Measurements from ENCODE around the gene SDHAF3. TPM values are rescaled to one million over a fixed set of nuclear protein-coding genes. Genes with fewer than 3 reads are reported as not detected.

Gene SDHAF3
- polyA plus RNA-seq, 3 donors: 2.9 to 23.3 (median 23.2) TPM

GRCh38 chr7:97075928-97076327, 41.6 kb upstream of the SDHAF3 start:
- Histone ChIP-seq H3K9ac (ENCODE audit: insufficient read depth, low read length, poor library complexity, severe bottlenecking) (no peak overlapping the region), H3K9me3 (replicated peaks in 1 of 2; ENCODE audit: control insufficient read depth in 1 of 2, insufficient read depth in 1 of 2, low read length in 2 of 2) (peaks cover 0 to 5% of the 10 kb centered on the region in 2 donors), H3K4me3 (replicated peaks in 1 of 3; ENCODE audit: low read depth in 2 of 3, low read length in 3 of 3) (no peak overlapping the region), H3K4me2 (replicated peaks; ENCODE audit: extremely low read depth, low read length, poor library complexity, severe bottlenecking) (no peak overlapping the region), H4K20me1 (ENCODE audit: insufficient read depth, low read length) (no peaks in the 10 kb centered on the region), H3K79me2 (ENCODE audit: insufficient read depth, low read length) (no peaks in the 10 kb centered on the region), H2AFZ (ENCODE audit: insufficient read depth, low read depth, low read length, poor library complexity, severe bottlenecking) (no peak overlapping the region), H3K36me3 (replicated peaks in 1 of 2; ENCODE audit: control insufficient read depth in 1 of 2, insufficient read depth in 2 of 2, low read length in 2 of 2) (no peaks in the 10 kb centered on the region), H3K27me3 (ENCODE audit: control insufficient read depth in 2 of 2, insufficient read depth in 2 of 2, low read length in 2 of 2) (no peaks in the 10 kb centered on the region), H3K4me1 (ENCODE audit: control insufficient read depth in 1 of 2, insufficient read depth in 2 of 2, low read length in 2 of 2) (no peaks in the 10 kb centered on the region), H3K27ac (ENCODE audit: low read depth in 1 of 2, low read length in 2 of 2) (no peak overlapping the region)
- peaks cover 3 to 19% (median 11%) of the 10 kb centered on the region in 7 donors for H3K9me3 Mint-ChIP-seq
- peaks cover 3 to 19% (median 4%) of the 10 kb centered on the region in 3 donors for H3K27me3 Mint-ChIP-seq (ENCODE audit: low read depth in 3 of 3)
- DNase-seq: no peak
- 89% methylated on average over 4 of the region's 7 CpGs for WGBS (ENCODE audit: insufficient coverage)
- TF ChIP-seq, protein P1, sequence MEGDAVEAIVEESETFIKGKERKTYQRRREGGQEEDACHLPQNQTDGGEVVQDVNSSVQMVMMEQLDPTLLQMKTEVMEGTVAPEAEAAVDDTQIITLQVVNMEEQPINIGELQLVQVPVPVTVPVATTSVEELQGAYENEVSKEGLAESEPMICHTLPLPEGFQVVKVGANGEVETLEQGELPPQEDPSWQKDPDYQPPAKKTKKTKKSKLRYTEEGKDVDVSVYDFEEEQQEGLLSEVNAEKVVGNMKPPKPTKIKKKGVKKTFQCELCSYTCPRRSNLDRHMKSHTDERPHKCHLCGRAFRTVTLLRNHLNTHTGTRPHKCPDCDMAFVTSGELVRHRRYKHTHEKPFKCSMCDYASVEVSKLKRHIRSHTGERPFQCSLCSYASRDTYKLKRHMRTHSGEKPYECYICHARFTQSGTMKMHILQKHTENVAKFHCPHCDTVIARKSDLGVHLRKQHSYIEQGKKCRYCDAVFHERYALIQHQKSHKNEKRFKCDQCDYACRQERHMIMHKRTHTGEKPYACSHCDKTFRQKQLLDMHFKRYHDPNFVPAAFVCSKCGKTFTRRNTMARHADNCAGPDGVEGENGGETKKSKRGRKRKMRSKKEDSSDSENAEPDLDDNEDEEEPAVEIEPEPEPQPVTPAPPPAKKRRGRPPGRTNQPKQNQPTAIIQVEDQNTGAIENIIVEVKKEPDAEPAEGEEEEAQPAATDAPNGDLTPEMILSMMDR (IDR thresholded peaks at IDR 0.05): no peak
- no peak overlapping the region for H3K4me3 Mint-ChIP-seq
- intact Hi-C loops (cut with micrococcal nuclease): no loop called here
- H3K4me1 Mint-ChIP-seq: no peaks in the 10 kb centered on the region
- H3K36me3 Mint-ChIP-seq: no peaks in the 10 kb centered on the region
- H3K27ac Mint-ChIP-seq: no peak overlapping the region

DNA sequence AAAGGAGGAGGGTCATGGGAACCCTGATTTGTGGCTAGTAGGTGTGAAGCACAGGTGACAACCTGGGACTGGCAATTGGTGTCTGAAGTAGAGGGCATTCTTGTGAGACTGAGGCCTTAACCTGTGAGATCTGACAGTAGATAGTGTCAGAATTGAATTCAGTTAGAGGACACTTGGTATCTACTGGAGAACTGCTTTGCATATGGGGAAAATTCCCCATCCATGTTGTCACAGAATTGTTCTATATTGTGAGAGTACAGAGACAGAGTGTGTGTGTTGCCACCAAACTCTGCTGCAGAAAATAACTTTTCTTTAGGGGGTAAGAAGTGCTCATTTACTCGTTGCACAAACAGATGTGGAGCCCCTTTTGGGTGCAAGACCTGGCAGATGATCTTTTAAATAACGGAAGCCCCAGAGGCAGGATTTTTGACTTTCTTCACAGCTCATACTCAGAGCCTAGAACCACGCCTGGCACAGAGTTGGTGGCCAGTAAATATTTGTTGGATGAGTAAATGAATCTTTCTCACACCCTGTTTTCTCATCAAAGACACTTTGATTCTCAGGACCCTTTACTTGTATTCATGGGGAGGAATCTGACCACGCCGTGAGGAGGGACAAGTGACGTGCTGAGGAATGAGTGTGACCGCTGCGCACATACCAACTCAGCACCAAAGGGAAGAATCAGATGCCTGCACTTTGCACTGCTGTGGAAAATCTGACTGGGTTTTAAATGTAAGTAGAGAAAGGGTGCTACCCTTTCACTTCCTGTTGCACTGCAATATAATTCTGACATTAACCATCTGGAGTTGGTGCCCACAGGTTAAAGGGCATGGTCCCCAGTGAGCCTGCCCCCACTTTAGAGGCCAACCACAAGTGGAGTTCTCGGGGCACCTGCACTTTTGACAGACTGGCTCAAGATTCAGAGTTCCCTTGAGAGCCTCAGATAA, 39.2 kb upstream of the SDHAF3 start:
- Histone ChIP-seq H3K36me3 (replicated peaks in 1 of 2; ENCODE audit: control insufficient read depth in 1 of 2, insufficient read depth in 2 of 2, low read length in 2 of 2) (no peaks in the 10 kb centered on the region), H3K9me3 (replicated peaks in 1 of 2; ENCODE audit: control insufficient read depth in 1 of 2, insufficient read depth in 1 of 2, low read length in 2 of 2) (peaks cover 0 to 5% of the 10 kb centered on the region in 2 donors), H2AFZ (ENCODE audit: insufficient read depth, low read depth, low read length, poor library complexity, severe bottlenecking) (no peak overlapping the region), H3K4me2 (replicated peaks; ENCODE audit: extremely low read depth, low read length, poor library complexity, severe bottlenecking) (no peak overlapping the region), H3K79me2 (ENCODE audit: insufficient read depth, low read length) (no peaks in the 10 kb centered on the region), H4K20me1 (ENCODE audit: insufficient read depth, low read length) (no peaks in the 10 kb centered on the region), H3K9ac (ENCODE audit: insufficient read depth, low read length, poor library complexity, severe bottlenecking) (no peak overlapping the region), H3K4me3 (replicated peaks in 1 of 3; ENCODE audit: low read depth in 2 of 3, low read length in 3 of 3) (no peak overlapping the region), H3K27ac (ENCODE audit: low read depth in 1 of 2, low read length in 2 of 2) (no peak overlapping the region), H3K27me3 (ENCODE audit: control insufficient read depth in 2 of 2, insufficient read depth in 2 of 2, low read length in 2 of 2) (no peaks in the 10 kb centered on the region), H3K4me1 (ENCODE audit: control insufficient read depth in 1 of 2, insufficient read depth in 2 of 2, low read length in 2 of 2) (no peaks in the 10 kb centered on the region)
- Mint-ChIP-seq H3K4me1 (no peaks in the 10 kb centered on the region), H3K27ac (no peak overlapping the region), H3K4me3 (no peak overlapping the region), H3K9me3 (peaks cover 2 to 18% (median 9%) of the 10 kb centered on the region in 7 donors), H3K36me3 (no peaks in the 10 kb centered on the region), H3K27me3 (ENCODE audit: low read depth in 3 of 3) (peaks cover 2 to 19% (median 3%) of the 10 kb centered on the region in 3 donors)
- WGBS (ENCODE audit: insufficient coverage): 94% methylated on average over 2 of the region's 9 CpGs
- intact Hi-C loops (cut with micrococcal nuclease): no loop called here
- DNase-seq: no peak
- TF ChIP-seq, protein P1 (IDR thresholded peaks at IDR 0.05): no peak
